C4-2B (cell line): ENCODE measurements around the gene STIP1.

Experiments used
- CTCF ChIP-seq: fragments of 450-650 bp; conservative IDR thresholded peaks from 2 replicates; pipeline ENCODE4 v1.5.1; 2017; ENCODE audit warnings: mild to moderate bottlenecking
- ZFX ChIP-seq: fragments of 450-650 bp; IDR thresholded peaks from 2 replicates; pipeline ENCODE4 v1.6.1; 2017

- TF ChIP-seq CTCF (no peak), ZFX (no peak)
Observed at GRCh38 chr11:64229090-64229743, 43.2 kb downstream of the STIP1 start.
